ENCODE data around the gene ARHGAP27.
"Not testable (repeated sequence)": the region's sequence is repeated elsewhere in the genome, so short reads cannot be mapped to it uniquely, and the experiment has no call there.

GRCh38 chr17:45461524-45462327, 29.1 kb upstream of the ARHGAP27 start:
- TF ChIP-seq CCNT2 (IDR thresholded peaks at IDR 0.05; ENCODE audit: borderline replicate concordance, extremely low read depth, insufficient read length, low read depth, low read length); ZNF785 (CRISPR knock-in tag; IDR thresholded peaks at IDR 0.05); CTCF (IDR thresholded peaks at IDR 0.05 in 2 of 3, conservative IDR thresholded peaks at IDR 0.05 in 1 of 3; ENCODE audit: insufficient read depth in 2 of 3, low read depth in 1 of 3, low read length in 3 of 3); RB1 (IDR thresholded peaks at IDR 0.05; ENCODE audit: low read depth); HSF4 (CRISPR knock-in tag; IDR thresholded peaks at IDR 0.05; ENCODE audit: borderline replicate concordance); SAP30 (IDR thresholded peaks at IDR 0.05; ENCODE audit: borderline replicate concordance, insufficient read depth, low read depth, low read length, poor library complexity, severe bottlenecking); ELF4 (CRISPR knock-in tag; IDR thresholded peaks at IDR 0.05); ZNF134 (CRISPR knock-in tag; conservative IDR thresholded peaks at IDR 0.05); EZH2 (IDR thresholded peaks at IDR 0.05; ENCODE audit: borderline replicate concordance, low read depth, low read length); ZNF174 (CRISPR knock-in tag; IDR thresholded peaks at IDR 0.05): not testable (repeated sequence)
- TF ChIP-seq FOSL1 (tag; conservative IDR thresholded peaks at IDR 0.05), result peak; percentile 55
